GM10266 (cell line): ENCODE data around the gene RIPOR2.

ENCODE experiments used
- DNase-seq: peaks from one replicate; pipeline ENCODE4 v3.0.0; 2012; ENCODE audit errors: extremely low spot score
- TF ChIP-seq, protein P1 (sequence below): IDR thresholded peaks from 2 replicates; pipeline ENCODE4 v1.5.1; 2012; ENCODE audit warnings: mild to moderate bottlenecking, low read depth; ENCODE audit not compliant: control insufficient read depth, insufficient read depth; ENCODE audit errors: missing control alignments

RIPOR2 gene

DNA sequence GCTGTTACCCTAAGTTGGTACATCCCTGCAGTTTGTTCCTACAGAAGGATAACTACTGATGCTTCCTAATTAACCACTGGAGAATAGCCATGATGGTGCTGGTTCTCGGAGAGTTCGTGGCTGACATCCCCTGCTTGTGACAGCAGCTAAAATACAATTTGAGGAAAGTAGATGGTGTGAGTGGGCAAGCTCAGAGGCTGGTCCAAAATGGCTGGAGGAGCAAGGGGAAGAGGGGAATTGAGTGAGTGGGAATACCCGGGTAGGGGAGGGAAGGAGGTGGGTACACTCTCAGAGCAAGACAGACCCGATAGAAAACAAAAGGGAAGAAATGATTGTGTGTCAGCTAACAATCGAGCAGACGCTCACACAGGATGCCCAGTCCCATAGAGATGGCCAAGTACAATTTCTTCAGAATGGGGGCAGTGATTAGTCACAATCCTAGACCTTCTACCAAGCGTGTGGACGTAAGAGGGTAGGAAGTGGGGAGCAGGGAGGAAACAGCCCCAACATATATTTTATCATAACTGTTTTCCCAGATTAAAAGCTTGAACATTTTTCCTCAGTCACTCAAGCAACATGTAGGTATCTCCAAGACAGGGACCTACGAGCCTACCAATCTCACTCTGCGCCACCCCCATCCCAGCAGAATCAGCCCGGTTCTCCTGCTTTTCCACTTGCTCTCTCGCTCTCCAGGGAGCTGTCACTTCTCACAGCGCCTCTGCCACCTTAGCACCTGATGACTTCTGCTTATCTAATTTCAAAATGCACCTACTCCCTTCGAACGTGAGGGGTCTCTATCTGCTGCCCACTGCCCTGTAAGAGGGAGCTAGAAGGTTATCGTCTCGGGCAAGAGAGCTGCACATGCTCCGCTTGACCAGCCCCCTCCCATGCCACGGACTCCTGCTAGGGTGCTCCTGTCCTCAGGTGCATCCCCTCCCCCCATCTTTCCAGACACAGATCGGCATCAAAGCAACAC, 26.2 kb downstream of the RIPOR2 start:
- no peak for DNase-seq
- TF ChIP-seq, protein P1, sequence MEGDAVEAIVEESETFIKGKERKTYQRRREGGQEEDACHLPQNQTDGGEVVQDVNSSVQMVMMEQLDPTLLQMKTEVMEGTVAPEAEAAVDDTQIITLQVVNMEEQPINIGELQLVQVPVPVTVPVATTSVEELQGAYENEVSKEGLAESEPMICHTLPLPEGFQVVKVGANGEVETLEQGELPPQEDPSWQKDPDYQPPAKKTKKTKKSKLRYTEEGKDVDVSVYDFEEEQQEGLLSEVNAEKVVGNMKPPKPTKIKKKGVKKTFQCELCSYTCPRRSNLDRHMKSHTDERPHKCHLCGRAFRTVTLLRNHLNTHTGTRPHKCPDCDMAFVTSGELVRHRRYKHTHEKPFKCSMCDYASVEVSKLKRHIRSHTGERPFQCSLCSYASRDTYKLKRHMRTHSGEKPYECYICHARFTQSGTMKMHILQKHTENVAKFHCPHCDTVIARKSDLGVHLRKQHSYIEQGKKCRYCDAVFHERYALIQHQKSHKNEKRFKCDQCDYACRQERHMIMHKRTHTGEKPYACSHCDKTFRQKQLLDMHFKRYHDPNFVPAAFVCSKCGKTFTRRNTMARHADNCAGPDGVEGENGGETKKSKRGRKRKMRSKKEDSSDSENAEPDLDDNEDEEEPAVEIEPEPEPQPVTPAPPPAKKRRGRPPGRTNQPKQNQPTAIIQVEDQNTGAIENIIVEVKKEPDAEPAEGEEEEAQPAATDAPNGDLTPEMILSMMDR, result no peak

DNA sequence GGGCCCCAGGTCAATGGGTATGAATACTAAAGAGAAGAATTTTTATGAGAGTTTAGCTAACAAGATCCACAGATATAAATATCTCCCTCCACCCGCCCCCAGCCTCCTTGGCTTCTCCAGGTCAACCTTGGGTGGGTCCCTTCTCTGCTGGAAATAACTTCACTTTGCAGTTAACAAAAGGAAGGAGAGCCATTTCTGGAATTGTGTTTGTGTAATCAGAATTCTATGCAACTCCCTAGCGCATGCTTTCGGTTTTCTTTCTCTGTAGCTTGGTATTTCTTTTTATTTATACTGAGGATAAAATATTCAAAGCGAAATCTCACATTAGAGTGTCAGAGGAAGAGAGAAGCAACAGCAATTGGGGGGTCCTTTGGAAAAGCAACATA, 27.1 kb downstream of the RIPOR2 start:
- DNase-seq, result no peak
- TF ChIP-seq, protein P1, result no peak

GRCh38 chr6:24907919-24908649, 27.7 kb downstream of the RIPOR2 start:
- TF ChIP-seq, protein P1, result no peak
- DNase-seq, result no peak

DNA sequence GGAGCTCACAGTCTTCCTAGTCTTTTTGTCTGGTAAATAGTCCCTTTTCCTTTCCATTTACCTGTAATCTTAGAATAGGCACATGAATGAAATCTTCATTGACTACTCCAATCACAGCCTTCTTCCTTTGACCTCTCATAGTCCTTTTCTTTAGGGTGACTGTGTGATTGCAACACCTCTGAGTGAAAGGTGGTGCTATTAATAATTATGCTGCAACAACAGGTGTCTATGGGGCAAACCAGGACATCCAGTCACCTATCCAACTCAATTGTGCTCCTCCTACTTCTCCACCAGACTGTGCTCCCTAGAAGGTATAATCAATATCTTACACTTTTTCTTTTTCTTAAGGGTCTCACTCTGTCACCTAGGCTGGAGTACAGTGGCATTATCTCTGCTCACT, 29.4 kb downstream of the RIPOR2 start:
- DNase-seq, result no peak
- TF ChIP-seq, protein P1, result no peak

- TF ChIP-seq, protein P1, result no peak
- DNase-seq, result no peak
Observed at GRCh38 chr6:24905483-24905882, 30.3 kb downstream of the RIPOR2 start.

GRCh38 chr6:24903681-24904080, 32.1 kb downstream of the RIPOR2 start:
- no peak for DNase-seq
- TF ChIP-seq, protein P1, result no peak
